ENCODE measurements around the gene PIK3CD.

PIK3CD gene

GRCh38 chr1:9723068-9723805, 71.7 kb downstream of the PIK3CD start:
- no peaks in the 10 kb centered on the region for H3K79me2 ChIP-seq
- H3K9me3 ChIP-seq (ENCODE audit: control insufficient read depth, low read length) = no peaks in the 10 kb centered on the region
- H3K4me3 ChIP-seq (ENCODE audit: low read depth, low read length) = no peak overlapping the region
- H3K4me1 ChIP-seq = no peaks in the 10 kb centered on the region
- no peaks in the 10 kb centered on the region for H3K27me3 ChIP-seq (ENCODE audit: control insufficient read depth, insufficient read depth, low read length)
- H3K9ac ChIP-seq = no peak overlapping the region
- no peak for TF ChIP-seq CTCF (IDR thresholded peaks at IDR 0.05)
- H3K4me2 ChIP-seq (ENCODE audit: low read length) = no peak overlapping the region
- H3K36me3 ChIP-seq (ENCODE audit: control insufficient read depth, insufficient read depth, low read length) = no peaks in the 10 kb centered on the region
- no peak overlapping the region for H3K27ac ChIP-seq
- H2AFZ ChIP-seq = no peak overlapping the region

DNA sequence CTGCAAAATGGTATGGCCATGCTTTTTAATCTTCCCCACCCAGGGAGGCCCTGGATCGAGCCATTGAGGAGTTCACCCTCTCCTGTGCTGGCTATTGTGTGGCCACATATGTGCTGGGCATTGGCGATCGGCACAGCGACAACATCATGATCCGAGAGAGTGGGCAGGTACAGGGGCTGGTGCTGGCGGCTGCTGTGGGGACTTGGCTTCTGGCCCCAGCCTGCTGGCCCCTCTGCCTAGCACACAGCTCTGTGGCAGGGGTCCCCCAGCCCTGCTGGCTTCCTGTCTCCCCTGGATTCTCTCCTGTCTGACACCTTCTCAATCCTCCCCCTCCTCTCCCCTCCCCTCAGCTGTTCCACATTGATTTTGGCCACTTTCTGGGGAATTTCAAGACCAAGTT, 72.4 kb downstream of the PIK3CD start:
- H3K9ac ChIP-seq = no peak overlapping the region
- no peaks in the 10 kb centered on the region for H3K4me1 ChIP-seq
- no peaks in the 10 kb centered on the region for H3K79me2 ChIP-seq
- H3K4me3 ChIP-seq (ENCODE audit: low read depth, low read length) = no peak overlapping the region
- H3K27me3 ChIP-seq (ENCODE audit: control insufficient read depth, insufficient read depth, low read length) = no peaks in the 10 kb centered on the region
- no peaks in the 10 kb centered on the region for H3K9me3 ChIP-seq (ENCODE audit: control insufficient read depth, low read length)
- no peak overlapping the region for H3K4me2 ChIP-seq (ENCODE audit: low read length)
- H3K36me3 ChIP-seq (ENCODE audit: control insufficient read depth, insufficient read depth, low read length) = no peaks in the 10 kb centered on the region
- no peak for TF ChIP-seq CTCF (IDR thresholded peaks at IDR 0.05)
- no peak overlapping the region for H2AFZ ChIP-seq
- H3K27ac ChIP-seq = no peak overlapping the region

- TF ChIP-seq CTCF (IDR thresholded peaks at IDR 0.05) = peak; percentile 55
These were observed 73.4 kb downstream of the PIK3CD start for GRCh38 chr1:9724706-9725476.

DNA sequence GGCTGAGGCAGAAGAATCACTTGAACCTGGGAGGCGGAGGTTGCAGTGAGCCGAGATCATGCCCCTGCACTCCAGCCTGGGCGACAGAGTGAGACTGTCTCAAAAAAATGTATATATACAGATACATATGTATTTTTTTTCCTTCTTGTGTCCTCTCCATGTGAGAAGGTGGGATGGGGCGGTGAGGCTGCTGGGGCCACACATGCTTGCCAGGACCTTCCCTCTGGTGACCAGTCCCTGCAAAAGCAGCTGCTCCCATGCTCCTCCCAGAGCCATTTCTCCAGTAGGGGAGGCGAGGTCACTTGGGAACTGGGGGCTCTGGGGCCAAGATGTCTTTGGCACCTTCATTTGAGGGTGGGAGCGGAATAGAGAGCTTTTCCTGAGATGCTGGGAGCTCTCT, 74.9 kb downstream of the PIK3CD start:
- H3K4me2 ChIP-seq (ENCODE audit: low read length) = no peak overlapping the region
- no peak overlapping the region for H3K9ac ChIP-seq
- no peaks in the 10 kb centered on the region for H3K9me3 ChIP-seq (ENCODE audit: control insufficient read depth, low read length)
- H3K27me3 ChIP-seq (ENCODE audit: control insufficient read depth, insufficient read depth, low read length) = no peaks in the 10 kb centered on the region
- H3K36me3 ChIP-seq (ENCODE audit: control insufficient read depth, insufficient read depth, low read length) = no peaks in the 10 kb centered on the region
- H3K4me3 ChIP-seq (ENCODE audit: low read depth, low read length) = no peak overlapping the region
- no peaks in the 10 kb centered on the region for H3K4me1 ChIP-seq
- H3K79me2 ChIP-seq = no peaks in the 10 kb centered on the region
- no peak for TF ChIP-seq CTCF (IDR thresholded peaks at IDR 0.05)
- H3K27ac ChIP-seq = no peak overlapping the region
- no peak overlapping the region for H2AFZ ChIP-seq

More at GRCh38 chr1:9724706-9725476, 73.4 kb downstream of the PIK3CD start:
- no peaks in the 10 kb centered on the region for H3K79me2 ChIP-seq
- H3K36me3 ChIP-seq (ENCODE audit: control insufficient read depth, insufficient read depth, low read length) = no peaks in the 10 kb centered on the region
- no peaks in the 10 kb centered on the region for H3K4me1 ChIP-seq
- H3K9me3 ChIP-seq (ENCODE audit: control insufficient read depth, low read length) = no peaks in the 10 kb centered on the region
- H3K27ac ChIP-seq = no peak overlapping the region
- H3K4me3 ChIP-seq (ENCODE audit: low read depth, low read length) = no peak overlapping the region
- no peaks in the 10 kb centered on the region for H3K27me3 ChIP-seq (ENCODE audit: control insufficient read depth, insufficient read depth, low read length)
- H3K9ac ChIP-seq = no peak overlapping the region
- H3K4me2 ChIP-seq (ENCODE audit: low read length) = no peak overlapping the region
- no peak overlapping the region for H2AFZ ChIP-seq

Measured in parathyroid adenoma (tissue), 2 donors.